HEK293T (cell line): ENCODE measurements around the gene KIFBP.

Source experiments
- BHLHE40 ChIP-seq: fragments of 450-650 bp; IDR thresholded peaks from 2 replicates; pipeline ENCODE4 v1.6.1; 2016; ENCODE audit warnings: mild to moderate bottlenecking, moderate library complexity, borderline replicate concordance
- CTBP1 ChIP-seq: fragments of 450-650 bp; IDR thresholded peaks from 2 replicates; pipeline ENCODE4 v1.6.1; 2016; ENCODE audit warnings: borderline replicate concordance
- ELF4 ChIP-seq: fragments of 450-650 bp; IDR thresholded peaks from 2 replicates; pipeline ENCODE4 v1.6.1; 2017; ENCODE audit warnings: antibody characterized with exemption
- FOXK2 ChIP-seq: fragments of 450-650 bp; IDR thresholded peaks from 2 replicates; pipeline ENCODE4 v1.6.1; 2016; ENCODE audit warnings: mild to moderate bottlenecking
- FOXM1 ChIP-seq: fragments of 450-650 bp; IDR thresholded peaks from 2 replicates; pipeline ENCODE4 v1.6.1; 2017; ENCODE audit warnings: mild to moderate bottlenecking, borderline replicate concordance
- HDGF ChIP-seq: fragments of 450-650 bp; IDR thresholded peaks from 2 replicates; pipeline ENCODE4 v1.6.1; 2017; ENCODE audit warnings: antibody characterized with exemption, borderline replicate concordance
- L3MBTL2 ChIP-seq: fragments of 450-650 bp; conservative IDR thresholded peaks from 2 replicates; pipeline ENCODE4 v1.6.1; 2016; ENCODE audit warnings: mild to moderate bottlenecking
- LEF1 ChIP-seq: fragments of 450-650 bp; IDR thresholded peaks from 2 replicates; pipeline ENCODE4 v1.6.1; 2017; ENCODE audit warnings: mild to moderate bottlenecking, borderline replicate concordance
- NFRKB ChIP-seq: fragments of 450-650 bp; IDR thresholded peaks from 2 replicates; pipeline ENCODE4 v1.6.1; 2016; ENCODE audit warnings: mild to moderate bottlenecking, moderate library complexity
- SP1 ChIP-seq: fragments of 450-650 bp; IDR thresholded peaks from 2 replicates; pipeline ENCODE4 v1.6.1; 2017
- SUZ12 ChIP-seq: fragments of 450-650 bp; IDR thresholded peaks from 2 replicates; pipeline ENCODE4 v1.6.1; 2016; ENCODE audit warnings: mild to moderate bottlenecking
- TARDBP ChIP-seq: fragments of 450-650 bp; IDR thresholded peaks from 2 replicates; pipeline ENCODE4 v1.6.1; 2016
- ZNF384 ChIP-seq: fragments of 450-650 bp; IDR thresholded peaks from 2 replicates; pipeline ENCODE4 v1.6.1; 2016
- TF ChIP-seq, protein P1 (sequence below): fragments of 450-650 bp; IDR thresholded peaks from 2 replicates; pipeline ENCODE4 v1.6.1; 2016

DNA sequence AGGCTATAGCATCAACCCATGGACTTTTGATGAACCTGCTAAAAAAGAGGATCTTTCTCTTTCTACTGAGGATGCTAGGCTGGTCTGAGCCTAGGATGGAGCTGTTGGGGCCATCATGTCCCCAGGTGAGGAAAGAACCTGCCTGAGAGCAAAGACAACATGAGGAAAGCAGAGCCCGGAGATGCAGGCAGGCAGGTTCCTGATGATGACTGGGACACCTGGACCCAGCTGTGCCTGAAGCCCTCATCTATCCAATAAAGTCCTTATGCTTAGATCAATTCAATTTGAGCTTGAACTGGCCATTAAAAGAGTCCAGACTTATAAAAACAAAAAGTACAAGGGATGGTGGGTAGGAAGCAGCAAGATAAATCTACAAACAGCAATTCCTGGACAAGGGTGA, 48.9 kb downstream of the KIFBP start:
- TF ChIP-seq ELF4 (no peak), FOXK2 (no peak), NFRKB (no peak), BHLHE40 (no peak), SUZ12 (no peak), L3MBTL2 (no peak), LEF1 (no peak), TARDBP (no peak), CTBP1 (no peak), SP1 (no peak), FOXM1 (no peak), HDGF (no peak), ZNF384 (no peak)
- TF ChIP-seq, protein P1, sequence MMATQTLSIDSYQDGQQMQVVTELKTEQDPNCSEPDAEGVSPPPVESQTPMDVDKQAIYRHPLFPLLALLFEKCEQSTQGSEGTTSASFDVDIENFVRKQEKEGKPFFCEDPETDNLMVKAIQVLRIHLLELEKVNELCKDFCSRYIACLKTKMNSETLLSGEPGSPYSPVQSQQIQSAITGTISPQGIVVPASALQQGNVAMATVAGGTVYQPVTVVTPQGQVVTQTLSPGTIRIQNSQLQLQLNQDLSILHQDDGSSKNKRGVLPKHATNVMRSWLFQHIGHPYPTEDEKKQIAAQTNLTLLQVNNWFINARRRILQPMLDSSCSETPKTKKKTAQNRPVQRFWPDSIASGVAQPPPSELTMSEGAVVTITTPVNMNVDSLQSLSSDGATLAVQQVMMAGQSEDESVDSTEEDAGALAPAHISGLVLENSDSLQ, result no peak
